HepG2 (cell line): ENCODE results near the gene FGF3. TPM values are rescaled to one million over a fixed set of nuclear protein-coding genes. Genes with fewer than 3 reads are reported as not detected.

ENCODE experiments used
- ATAC-seq: fragments of 200-7000 bp; cut with Tn5 transposase; 3 replicates; pipeline ENCODE4 v1.9.1; 2020; ENCODE audit warnings: mild to moderate bottlenecking, moderate library complexity
- BruUV-seq: library from RNA; stranded (reverse); fragments of 400-500 nt; replicated peaks from 2 replicates; lab custom pipeline; 2021; lab: Mats Ljungman, UMichigan
- CTCF ChIA-PET: fragments of 300-600 bp; formaldehyde crosslinking; extraction: SDS; loops from one replicate; lab custom pipeline; 2021; ENCODE audit warnings: low total read pairs, inconsistent platforms, low intra/inter-chr PET ratio; lab: Yijun Ruan, JAX
- POLR2A ChIA-PET: fragments of 350-600 bp; sonication (Branson Sonifier 250); formaldehyde crosslinking; loops from one replicate; lab custom pipeline; 2020; ENCODE audit warnings: antibody characterized with exemption, inconsistent platforms; lab: Yijun Ruan, JAX
- DNase-seq: peaks from one replicate; pipeline ENCODE4 v3.0.0-alpha.2; 2015; ENCODE audit warnings: low spot score
- FAIRE-seq: peaks from 3 replicates; lab custom pipeline; 2011; peaks lifted over from hg19 to GRCh38; lab: Jason Lieb, UNC
- H2AFZ ChIP-seq: one replicate; pipeline ENCODE4 v1.6.1; 2011; ENCODE audit warnings: low read length, inconsistent platforms
- H3K27ac ChIP-seq: fragments of 300-600 bp; 3 replicates; pipeline ENCODE4 v1.8.0; 2011; ENCODE audit warnings: mixed run types, mild to moderate bottlenecking, mixed read lengths, low read length, inconsistent platforms; ENCODE audit not compliant: insufficient read depth; ENCODE audit errors: extremely low read length
- H3K27me3 ChIP-seq, 2 experiments: fragments of 200-600 bp in 1 of 2; 2 replicates in 1 of 2; 3 replicates in 1 of 2; pipeline versions ENCODE4 v1.6.0 to v1.8.0; 2011; ENCODE audit warnings: low read length in 2 of 2, mild to moderate bottlenecking in 2 of 2, moderate library complexity in 2 of 2, inconsistent platforms in 1 of 2; ENCODE audit not compliant: insufficient read depth in 2 of 2, control insufficient read depth in 1 of 2
- H3K36me3 ChIP-seq, 2 experiments: fragments of 200-600 bp in 1 of 2; replicated peaks in 1 of 2; 2 replicates in 1 of 2; 3 replicates in 1 of 2; pipeline versions ENCODE4 v1.5.1 to v1.8.0; 2011; ENCODE audit warnings: low read length in 2 of 2, inconsistent platforms in 1 of 2; ENCODE audit not compliant: insufficient read depth in 2 of 2, control insufficient read depth in 1 of 2
- H3K4me1 ChIP-seq: 2 replicates; pipeline ENCODE4 v1.5.1; 2012; ENCODE audit warnings: low read length, inconsistent platforms; ENCODE audit not compliant: insufficient read depth
- H3K4me2 ChIP-seq: 2 replicates; pipeline ENCODE4 v1.6.0; 2011; ENCODE audit warnings: low read depth, low read length, inconsistent platforms
- H3K4me3 ChIP-seq, 3 experiments: fragments of 200-600 bp in 1 of 3; sonication (generic), shearing (Covaris generic) in 1 of 3; replicated peaks in 1 of 3; 2 replicates each; pipeline ENCODE4 v1.5.1; 2011 to 2016; ENCODE audit warnings: low read length in 3 of 3, inconsistent platforms in 2 of 3, low read depth in 2 of 3, mild to moderate bottlenecking in 2 of 3, control low read depth in 1 of 3, mixed read lengths in 1 of 3; ENCODE audit not compliant: insufficient read depth in 1 of 3
- H3K79me2 ChIP-seq: one replicate; pipeline ENCODE4 v1.6.1; 2011; ENCODE audit warnings: low read length, inconsistent platforms; ENCODE audit not compliant: insufficient read depth
- H3K9ac ChIP-seq: 2 replicates; pipeline ENCODE4 v1.6.0; 2011; ENCODE audit warnings: mild to moderate bottlenecking, low read depth, low read length, inconsistent platforms; ENCODE audit not compliant: insufficient read depth
- H3K9me3 ChIP-seq: 2 replicates; pipeline ENCODE4 v1.5.1; 2012; ENCODE audit warnings: mild to moderate bottlenecking, low read length
- H4K20me1 ChIP-seq: 2 replicates; pipeline ENCODE4 v1.6.0; 2011; ENCODE audit warnings: inconsistent platforms, mild to moderate bottlenecking, low read length, moderate library complexity; ENCODE audit not compliant: insufficient read depth
- ADNP ChIP-seq: sonication (generic); formaldehyde crosslinking; IDR thresholded peaks from 2 replicates; pipeline ENCODE4 v1.4.0; 2020; ENCODE audit warnings: missing genetic modification reagents
- DNMT3B ChIP-seq: conservative IDR thresholded peaks from 2 replicates; pipeline ENCODE4 v1.6.1; 2016; ENCODE audit warnings: missing biosample characterization, control low read depth
- EZH2 ChIP-seq: conservative IDR thresholded peaks from 2 replicates; pipeline ENCODE4 v1.6.1; 2012; ENCODE audit warnings: mild to moderate bottlenecking, low read depth, low read length, moderate library complexity
- KAT8 ChIP-seq: IDR thresholded peaks from 2 replicates; pipeline ENCODE4 v1.6.1; 2016; ENCODE audit warnings: missing genetic modification reagents, missing compliant biosample characterization
- NR0B2 ChIP-seq: sonication (generic); formaldehyde crosslinking; IDR thresholded peaks from 2 replicates; pipeline ENCODE4 v1.4.0; 2020; ENCODE audit warnings: mild to moderate bottlenecking, missing genetic modification reagents
- SIN3B ChIP-seq: fragments of 150-350 bp; IDR thresholded peaks from 2 replicates; pipeline ENCODE4 v1.6.1; 2014; ENCODE audit warnings: low read length
- TFDP1 ChIP-seq: IDR thresholded peaks from 2 replicates; pipeline ENCODE4 v1.6.1; 2016; ENCODE audit warnings: missing compliant biosample characterization, missing genetic modification reagents, borderline replicate concordance
- ZBED4 ChIP-seq: sonication (generic); formaldehyde crosslinking; IDR thresholded peaks from 2 replicates; pipeline ENCODE4 v1.4.0; 2020; ENCODE audit warnings: missing genetic modification reagents, borderline replicate concordance
- ZNF101 ChIP-seq: sonication (generic); formaldehyde crosslinking; IDR thresholded peaks from 2 replicates; pipeline ENCODE4 v1.4.0; 2020; ENCODE audit warnings: mild to moderate bottlenecking, low read depth, missing genetic modification reagents, borderline replicate concordance
- ZNF160 ChIP-seq: sonication (generic); formaldehyde crosslinking; IDR thresholded peaks from 2 replicates; pipeline ENCODE4 v1.8.0; 2022; ENCODE audit warnings: mild to moderate bottlenecking, inconsistent platforms, missing genetic modification reagents
- ZNF24 ChIP-seq: fragments of 450-650 bp; IDR thresholded peaks from 2 replicates; pipeline ENCODE4 v1.6.1; 2017; ENCODE audit warnings: antibody characterized with exemption, mild to moderate bottlenecking
- ZNF430 ChIP-seq: sonication (generic); formaldehyde crosslinking; IDR thresholded peaks from 2 replicates; pipeline ENCODE4 v1.9.0; 2021; ENCODE audit warnings: mild to moderate bottlenecking, missing genetic modification reagents
- ZNF468 ChIP-seq: sonication (generic); formaldehyde crosslinking; IDR thresholded peaks from 2 replicates; pipeline ENCODE4 v1.8.0; 2022; ENCODE audit warnings: mild to moderate bottlenecking, moderate library complexity, missing genetic modification reagents
- ZNF564 ChIP-seq: sonication (generic); formaldehyde crosslinking; IDR thresholded peaks from 2 replicates; pipeline ENCODE4 v1.8.1; 2023; ENCODE audit warnings: mild to moderate bottlenecking, missing genetic modification reagents
- ZNF737 ChIP-seq: sonication (generic); formaldehyde crosslinking; IDR thresholded peaks from 2 replicates; pipeline ENCODE4 v1.5.0; 2020; ENCODE audit warnings: missing genetic modification reagents, mild to moderate bottlenecking, borderline replicate concordance
- WGBS: methylation state at CpG from one replicate; pipeline ENCODE4 v1.1.6; 2017; ENCODE audit warnings: low lambda C conversion rate; 5-methylcytosine and 5-hydroxymethylcytosine counted together
- in situ Hi-C: cut with HindIII; loops from 2 replicates; pipeline ENCODE4 v1.10.0; 2017; ENCODE audit warnings: low pct_unique_long_range_greater_than_20kb; ENCODE audit not compliant: extremely low pct_ligation_motif_present
- intact Hi-C: fragments of 100-400 bp; cut with micrococcal nuclease; formaldehyde crosslinking; loops from one replicate; pipeline ENCODE4 v1.10.0; 2022; ENCODE audit not compliant: unreplicated experiment
- polyA plus RNA-seq, 8 experiments: library from polyadenylated mRNA; depleted of rRNA in 3 of 8; stranded (reverse) in 7 of 8; unstranded in 1 of 8; fragments of >200 nt; fragmentation: Illumina TruSeq in 4 of 8; extraction: Trizol in 4 of 8; gene quantifications; 2 replicates each; pipeline versions ENCODE4 v1.2.1 to v1.2.3, GENCODE V29; 2011 to 2016; ENCODE audit warnings: low read depth in 4 of 8, missing spikeins in 1 of 8, mixed read lengths in 1 of 8; ENCODE audit not compliant: insufficient read depth in 1 of 8
- total RNA-seq, 5 experiments: library from RNA; depleted of rRNA; stranded (reverse); fragments of >200 nt; fragmentation: Illumina TruSeq; extraction: Trizol; gene quantifications; 2 replicates each; pipeline ENCODE4 v1.2.3, GENCODE V29; 2016; ENCODE audit warnings: low read depth in 1 of 5
- TF ChIP-seq, protein P1 (sequence below): sonication (generic); formaldehyde crosslinking; IDR thresholded peaks from 2 replicates; pipeline ENCODE4 v1.9.0; 2021; ENCODE audit warnings: missing genetic modification reagents, mild to moderate bottlenecking, borderline replicate concordance
- TF ChIP-seq, protein P2 (sequence below): sonication (generic); formaldehyde crosslinking; IDR thresholded peaks from 2 replicates; pipeline ENCODE4 v1.4.0; 2020; ENCODE audit warnings: missing genetic modification reagents

Gene FGF3
- total and polyA plus RNA-seq, 2 of the 13 experiments (the other 11 are each of a cell fraction or from before 2014, with no cell fraction given) = not detected

GRCh38 chr11:69821511-69822040 lies 2.4 kb upstream of the FGF3 start:
- POLR2A ChIA-PET = no interaction called here
- FAIRE-seq = no peak
- TF ChIP-seq ZNF564 (CRISPR knock-in tag) (no peak), SIN3B (no peak), ZNF24 (no peak), ZBED4 (CRISPR knock-in tag) (no peak), ZNF737 (CRISPR knock-in tag) (no peak), ZNF468 (CRISPR knock-in tag) (no peak), ZNF160 (CRISPR knock-in tag) (no peak), ZNF430 (CRISPR knock-in tag) (no peak), NR0B2 (CRISPR knock-in tag) (no peak), ADNP (CRISPR knock-in tag) (no peak), ZNF101 (no peak), TFDP1 (CRISPR knock-in tag) (no peak), DNMT3B (CRISPR knock-in tag) (no peak), EZH2 (no peak), KAT8 (CRISPR knock-in tag) (no peak)
- TF ChIP-seq, protein P1, sequence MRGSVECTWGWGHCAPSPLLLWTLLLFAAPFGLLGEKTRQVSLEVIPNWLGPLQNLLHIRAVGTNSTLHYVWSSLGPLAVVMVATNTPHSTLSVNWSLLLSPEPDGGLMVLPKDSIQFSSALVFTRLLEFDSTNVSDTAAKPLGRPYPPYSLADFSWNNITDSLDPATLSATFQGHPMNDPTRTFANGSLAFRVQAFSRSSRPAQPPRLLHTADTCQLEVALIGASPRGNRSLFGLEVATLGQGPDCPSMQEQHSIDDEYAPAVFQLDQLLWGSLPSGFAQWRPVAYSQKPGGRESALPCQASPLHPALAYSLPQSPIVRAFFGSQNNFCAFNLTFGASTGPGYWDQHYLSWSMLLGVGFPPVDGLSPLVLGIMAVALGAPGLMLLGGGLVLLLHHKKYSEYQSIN (CRISPR knock-in tag) = no peak
- TF ChIP-seq, protein P2, sequence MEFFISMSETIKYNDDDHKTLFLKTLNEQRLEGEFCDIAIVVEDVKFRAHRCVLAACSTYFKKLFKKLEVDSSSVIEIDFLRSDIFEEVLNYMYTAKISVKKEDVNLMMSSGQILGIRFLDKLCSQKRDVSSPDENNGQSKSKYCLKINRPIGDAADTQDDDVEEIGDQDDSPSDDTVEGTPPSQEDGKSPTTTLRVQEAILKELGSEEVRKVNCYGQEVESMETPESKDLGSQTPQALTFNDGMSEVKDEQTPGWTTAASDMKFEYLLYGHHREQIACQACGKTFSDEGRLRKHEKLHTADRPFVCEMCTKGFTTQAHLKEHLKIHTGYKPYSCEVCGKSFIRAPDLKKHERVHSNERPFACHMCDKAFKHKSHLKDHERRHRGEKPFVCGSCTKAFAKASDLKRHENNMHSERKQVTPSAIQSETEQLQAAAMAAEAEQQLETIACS = no peak
- ATAC-seq = no peak
- Histone ChIP-seq H3K4me1 (no peaks in the 10 kb centered on the region), H2AFZ (no peak overlapping the region), H3K79me2 (no peaks in the 10 kb centered on the region), H3K9ac (no peak overlapping the region), H3K9me3 (no peaks in the 10 kb centered on the region), H3K27ac (no peak overlapping the region), H4K20me1 (no peaks in the 10 kb centered on the region), H3K4me2 (no peak overlapping the region), H3K4me3 (no peak overlapping the region), H3K27me3 (peaks cover 12 to 64% of the 10 kb centered on the region in 2 experiments; a peak in 4 of 5 replicates), H3K36me3 (no peaks in the 10 kb centered on the region)
- BruUV-seq = no TSS peak
- CTCF ChIA-PET = no interaction called here
- WGBS = 11% methylated on average over 5 of the region's 17 CpGs
- no peak for DNase-seq
- in situ Hi-C loops = no loop called here
- intact Hi-C loops = no loop called here
